ENCODE measurements around the gene COL5A2.

DNA sequence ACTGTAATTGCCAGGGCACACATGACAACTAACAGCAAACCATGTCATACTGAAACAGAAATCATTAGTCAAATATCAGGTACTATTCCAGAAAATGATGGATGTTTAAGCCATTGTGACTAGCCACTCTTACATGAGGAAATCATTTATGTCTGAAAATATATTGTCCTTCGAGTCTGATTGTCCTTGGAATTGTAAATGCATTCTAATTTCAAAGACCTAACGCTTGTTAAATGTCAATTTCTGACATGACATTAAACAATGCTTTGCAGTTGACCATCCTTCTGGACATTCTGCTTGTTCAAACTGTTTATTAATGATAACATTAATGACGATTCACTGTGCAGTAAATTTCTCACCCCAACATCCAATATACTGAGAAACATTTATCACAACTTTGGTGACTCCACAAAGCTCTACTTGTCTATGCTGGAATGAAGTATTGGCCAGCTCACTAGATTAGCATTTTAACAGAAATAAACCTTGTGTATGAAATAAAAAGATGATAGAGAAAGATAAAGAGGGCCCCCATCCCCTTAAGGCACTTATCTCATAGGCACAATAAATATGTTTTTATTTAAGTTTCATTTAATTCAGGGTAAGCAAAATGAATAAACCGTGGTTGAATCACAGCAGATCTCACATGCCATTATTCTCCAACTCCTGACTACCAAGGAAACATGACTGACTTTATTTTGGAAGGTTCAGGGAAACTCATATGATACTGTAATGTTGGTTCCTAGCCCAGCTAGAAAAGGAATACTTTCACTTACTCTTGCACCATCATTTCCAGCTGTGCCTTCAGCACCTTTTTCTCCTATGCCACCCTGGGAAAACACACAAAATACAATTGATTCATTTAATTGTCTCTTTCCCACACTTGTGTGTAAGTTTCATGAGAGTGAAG, 123.1 kb downstream of the COL5A2 start:
- TF ChIP-seq, protein P1, sequence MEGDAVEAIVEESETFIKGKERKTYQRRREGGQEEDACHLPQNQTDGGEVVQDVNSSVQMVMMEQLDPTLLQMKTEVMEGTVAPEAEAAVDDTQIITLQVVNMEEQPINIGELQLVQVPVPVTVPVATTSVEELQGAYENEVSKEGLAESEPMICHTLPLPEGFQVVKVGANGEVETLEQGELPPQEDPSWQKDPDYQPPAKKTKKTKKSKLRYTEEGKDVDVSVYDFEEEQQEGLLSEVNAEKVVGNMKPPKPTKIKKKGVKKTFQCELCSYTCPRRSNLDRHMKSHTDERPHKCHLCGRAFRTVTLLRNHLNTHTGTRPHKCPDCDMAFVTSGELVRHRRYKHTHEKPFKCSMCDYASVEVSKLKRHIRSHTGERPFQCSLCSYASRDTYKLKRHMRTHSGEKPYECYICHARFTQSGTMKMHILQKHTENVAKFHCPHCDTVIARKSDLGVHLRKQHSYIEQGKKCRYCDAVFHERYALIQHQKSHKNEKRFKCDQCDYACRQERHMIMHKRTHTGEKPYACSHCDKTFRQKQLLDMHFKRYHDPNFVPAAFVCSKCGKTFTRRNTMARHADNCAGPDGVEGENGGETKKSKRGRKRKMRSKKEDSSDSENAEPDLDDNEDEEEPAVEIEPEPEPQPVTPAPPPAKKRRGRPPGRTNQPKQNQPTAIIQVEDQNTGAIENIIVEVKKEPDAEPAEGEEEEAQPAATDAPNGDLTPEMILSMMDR (IDR thresholded peaks at IDR 0.05): no peak
- TF ChIP-seq POLR2A (IDR thresholded peaks at IDR 0.05) (no peak), EP300 (IDR thresholded peaks at IDR 0.05; ENCODE audit: low read depth) (no peak)
